ENCODE results near the gene EEIG1. TPM values are rescaled to one million over a fixed set of nuclear protein-coding genes. Genes with fewer than 3 reads are reported as not detected.

EEIG1 gene
- total and polyA plus RNA-seq, 2 donors (not counting 1 experiment from before 2014, with no cell fraction given) = 57.2 to 245 TPM

DNA sequence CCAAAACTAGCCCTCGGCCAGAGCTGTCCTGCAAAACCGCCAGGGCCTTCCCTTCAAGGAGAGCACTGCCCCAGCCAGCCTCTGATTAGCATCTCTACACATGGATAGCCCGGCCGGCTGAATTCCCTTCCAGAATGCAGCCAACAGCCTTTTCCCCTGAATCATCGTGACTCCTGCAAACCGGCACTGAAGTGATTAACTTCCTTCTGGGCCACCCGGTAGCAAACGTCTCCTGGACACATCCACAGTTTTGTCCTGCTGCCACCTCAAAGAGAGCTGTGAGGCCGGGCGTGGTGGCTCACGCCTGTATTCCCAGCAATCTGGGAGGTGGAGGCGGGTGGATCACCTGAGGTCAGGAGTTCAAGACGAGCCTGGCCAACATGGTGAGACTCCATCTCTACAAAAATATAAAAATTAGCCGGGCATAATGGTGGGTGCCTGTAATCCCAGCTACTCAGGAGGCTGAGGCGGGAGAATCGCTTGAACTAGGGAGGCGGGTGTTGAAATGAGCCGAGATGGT is 21.1 kb upstream of the EEIG1 start:
- POLR2A ChIA-PET = interaction anchor here (0.6 kb wide), 1 partner anchor 16 kb away, joined by 5 read pairs; no protein-coding TSS in a partner anchor
- H2AFZ ChIP-seq (ENCODE audit: insufficient read depth, low read depth, low read length, poor library complexity, severe bottlenecking) = no peak overlapping the region
- no peak overlapping the region for H3K4me3 Mint-ChIP-seq

DNA sequence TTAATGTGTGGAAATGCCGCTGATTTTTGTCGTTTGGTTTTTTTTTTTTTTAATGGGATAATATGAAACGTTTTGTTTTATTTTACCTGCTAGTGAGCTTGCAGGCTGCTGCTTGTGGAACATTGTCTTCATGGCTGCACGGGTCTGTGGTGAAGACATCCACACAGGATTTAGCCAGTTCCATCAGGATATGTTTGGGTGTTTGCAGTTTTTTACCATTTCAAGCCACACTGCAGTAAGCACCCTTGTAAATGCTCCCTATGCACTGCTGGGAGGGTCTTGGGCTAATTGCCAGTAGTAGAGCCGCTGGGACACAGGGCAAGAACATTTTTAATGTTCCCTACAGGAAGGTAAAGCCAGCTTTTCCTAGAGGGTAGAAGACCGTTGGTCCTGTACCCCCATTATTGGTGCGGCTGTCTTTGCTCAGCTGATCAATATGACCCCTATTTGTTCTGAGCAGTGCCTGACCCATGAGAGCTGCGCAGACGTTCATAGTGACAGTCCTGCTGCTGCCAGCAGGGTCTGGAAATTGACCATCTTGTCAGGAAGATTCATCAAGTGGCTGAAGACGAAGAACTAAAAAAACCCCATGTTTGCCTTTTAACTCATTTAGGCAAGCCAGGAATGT is 20.5 kb upstream of the EEIG1 start:
- Mint-ChIP-seq H3K27ac (peak overlapping the region; percentile 20), H3K27me3 (no peaks in the 10 kb centered on the region), H3K4me1 (peaks cover 26% of the 10 kb centered on the region), H3K9me3 (ENCODE audit: insufficient read depth) (no peaks in the 10 kb centered on the region), H3K4me3 (no peak overlapping the region)
- ChIA-PET POLR2A (interaction anchor here (0.7 kb wide), 1 partner anchor 30 kb away, joined by 4 read pairs; no protein-coding TSS in a partner anchor), CTCF (interaction anchor here (0.7 to 1.3 kb wide), 2 partner anchors 22 to 33 kb away, joined by 3 to 4 read pairs; no protein-coding TSS in a partner anchor)
- H3K4me2 ChIP-seq (replicated peaks; ENCODE audit: low read depth, low read length, poor library complexity, severe bottlenecking) = no peak overlapping the region
- H3K27me3 ChIP-seq (replicated peaks in 1 of 4; ENCODE audit: control extremely low read depth in 1 of 4, control insufficient read depth in 3 of 4, insufficient read depth in 4 of 4, low read length in 3 of 4) = no peaks in the 10 kb centered on the region
- H2AFZ ChIP-seq (ENCODE audit: insufficient read depth, low read depth, low read length, poor library complexity, severe bottlenecking) = no peak overlapping the region
- ATAC-seq (ENCODE audit: low read depth) = no peak
- no peak overlapping the region for H3K9ac ChIP-seq (ENCODE audit: low read length)
- H3K9me3 ChIP-seq (ENCODE audit: control extremely low read depth in 1 of 3, control insufficient read depth in 2 of 3, insufficient read depth in 1 of 3, low read length in 2 of 3) = peaks cover 0 to 3% (median 0%) of the 10 kb centered on the region in 3 donors
- H3K4me1 ChIP-seq (ENCODE audit: control insufficient read depth in 2 of 2, insufficient read depth in 2 of 2, low read length in 2 of 2) = peaks cover 27 to 33% of the 10 kb centered on the region in 2 donors
- intact Hi-C loops (cut with micrococcal nuclease) = no loop called here
- TF ChIP-seq, protein P1, sequence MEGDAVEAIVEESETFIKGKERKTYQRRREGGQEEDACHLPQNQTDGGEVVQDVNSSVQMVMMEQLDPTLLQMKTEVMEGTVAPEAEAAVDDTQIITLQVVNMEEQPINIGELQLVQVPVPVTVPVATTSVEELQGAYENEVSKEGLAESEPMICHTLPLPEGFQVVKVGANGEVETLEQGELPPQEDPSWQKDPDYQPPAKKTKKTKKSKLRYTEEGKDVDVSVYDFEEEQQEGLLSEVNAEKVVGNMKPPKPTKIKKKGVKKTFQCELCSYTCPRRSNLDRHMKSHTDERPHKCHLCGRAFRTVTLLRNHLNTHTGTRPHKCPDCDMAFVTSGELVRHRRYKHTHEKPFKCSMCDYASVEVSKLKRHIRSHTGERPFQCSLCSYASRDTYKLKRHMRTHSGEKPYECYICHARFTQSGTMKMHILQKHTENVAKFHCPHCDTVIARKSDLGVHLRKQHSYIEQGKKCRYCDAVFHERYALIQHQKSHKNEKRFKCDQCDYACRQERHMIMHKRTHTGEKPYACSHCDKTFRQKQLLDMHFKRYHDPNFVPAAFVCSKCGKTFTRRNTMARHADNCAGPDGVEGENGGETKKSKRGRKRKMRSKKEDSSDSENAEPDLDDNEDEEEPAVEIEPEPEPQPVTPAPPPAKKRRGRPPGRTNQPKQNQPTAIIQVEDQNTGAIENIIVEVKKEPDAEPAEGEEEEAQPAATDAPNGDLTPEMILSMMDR (IDR thresholded peaks at IDR 0.05) = no peak
- no peak for TF ChIP-seq EZH2 (IDR thresholded peaks at IDR 0.05; ENCODE audit: borderline replicate concordance, insufficient read depth, low read depth, low read length, poor library complexity, severe bottlenecking)
- no peak overlapping the region for H3K27ac ChIP-seq (ENCODE audit: low read length in 2 of 2)
- WGBS (ENCODE audit: insufficient coverage) = 91% methylated on average over 10 of the region's 10 CpGs
- no peak overlapping the region for H3K4me3 ChIP-seq (ENCODE audit: control extremely low read depth in 1 of 5, extremely low read depth in 1 of 5, insufficient read depth in 1 of 5, low read depth in 2 of 5, low read length in 4 of 5)
- H3K36me3 ChIP-seq (replicated peaks in 1 of 2; ENCODE audit: control extremely low read depth in 1 of 2, control insufficient read depth in 1 of 2, extremely low read depth in 1 of 2, insufficient read depth in 2 of 2, low read length in 1 of 2) = no peaks in the 10 kb centered on the region
- no peaks in the 10 kb centered on the region for H3K79me2 ChIP-seq (ENCODE audit: control insufficient read depth, insufficient read depth, low read length)
- no peak for DNase-seq
- H4K20me1 ChIP-seq (ENCODE audit: control insufficient read depth, insufficient read depth, low read length, poor library complexity, severe bottlenecking) = no peaks in the 10 kb centered on the region

More for the DNA sequence above, 21.1 kb upstream of the EEIG1 start:
- Histone ChIP-seq H3K27ac (ENCODE audit: low read length in 2 of 2) (no peak overlapping the region), H3K36me3 (replicated peaks in 1 of 2; ENCODE audit: control extremely low read depth in 1 of 2, control insufficient read depth in 1 of 2, extremely low read depth in 1 of 2, insufficient read depth in 2 of 2, low read length in 1 of 2) (no peaks in the 10 kb centered on the region), H3K9ac (ENCODE audit: low read length) (no peak overlapping the region), H3K4me1 (ENCODE audit: control insufficient read depth in 2 of 2, insufficient read depth in 2 of 2, low read length in 2 of 2) (peaks cover 33 to 39% of the 10 kb centered on the region in 2 donors), H3K9me3 (ENCODE audit: control extremely low read depth in 1 of 3, control insufficient read depth in 2 of 3, insufficient read depth in 1 of 3, low read length in 2 of 3) (peaks cover 0 to 3% (median 0%) of the 10 kb centered on the region in 3 donors), H3K27me3 (replicated peaks in 1 of 4; ENCODE audit: control extremely low read depth in 1 of 4, control insufficient read depth in 3 of 4, insufficient read depth in 4 of 4, low read length in 3 of 4) (no peaks in the 10 kb centered on the region), H3K4me2 (replicated peaks; ENCODE audit: low read depth, low read length, poor library complexity, severe bottlenecking) (no peak overlapping the region), H4K20me1 (ENCODE audit: control insufficient read depth, insufficient read depth, low read length, poor library complexity, severe bottlenecking) (no peaks in the 10 kb centered on the region), H3K4me3 (ENCODE audit: control extremely low read depth in 1 of 5, extremely low read depth in 1 of 5, insufficient read depth in 1 of 5, low read depth in 2 of 5, low read length in 4 of 5) (no peak overlapping the region), H3K79me2 (ENCODE audit: control insufficient read depth, insufficient read depth, low read length) (no peaks in the 10 kb centered on the region)
- DNase-seq (no peak), ATAC-seq (ENCODE audit: low read depth) (no peak)
- WGBS (ENCODE audit: insufficient coverage) = 64% methylated on average over 16 of the region's 18 CpGs
- H3K4me1 Mint-ChIP-seq = peaks cover 30% of the 10 kb centered on the region
- H3K9me3 Mint-ChIP-seq (ENCODE audit: insufficient read depth) = no peaks in the 10 kb centered on the region
- H3K27ac Mint-ChIP-seq = no peak overlapping the region
- intact Hi-C loops (cut with micrococcal nuclease) = no loop called here
- no peaks in the 10 kb centered on the region for H3K27me3 Mint-ChIP-seq
- no peak for TF ChIP-seq EZH2 (IDR thresholded peaks at IDR 0.05; ENCODE audit: borderline replicate concordance, insufficient read depth, low read depth, low read length, poor library complexity, severe bottlenecking)
- TF ChIP-seq, protein P1 (IDR thresholded peaks at IDR 0.05) = no peak
- CTCF ChIA-PET = interaction anchor here (1.3 kb wide), 1 partner anchor 33 kb away, joined by 4 read pairs; no protein-coding TSS in a partner anchor

All from B cell (primary cell).